ENCODE measurements around the gene CBFA2T3. TPM values are rescaled to one million over a fixed set of nuclear protein-coding genes. Genes with fewer than 3 reads are reported as not detected.

CBFA2T3 gene
- total RNA-seq, 4 donors from 2014 or later: 0.95 to 7.3 (median 3.3) TPM

GRCh38 chr16:88993946-88994600 lies 17.1 kb upstream of the CBFA2T3 start:
- no peak for TF ChIP-seq POLR2A (IDR thresholded peaks at IDR 0.05)
- TF ChIP-seq, protein P1, sequence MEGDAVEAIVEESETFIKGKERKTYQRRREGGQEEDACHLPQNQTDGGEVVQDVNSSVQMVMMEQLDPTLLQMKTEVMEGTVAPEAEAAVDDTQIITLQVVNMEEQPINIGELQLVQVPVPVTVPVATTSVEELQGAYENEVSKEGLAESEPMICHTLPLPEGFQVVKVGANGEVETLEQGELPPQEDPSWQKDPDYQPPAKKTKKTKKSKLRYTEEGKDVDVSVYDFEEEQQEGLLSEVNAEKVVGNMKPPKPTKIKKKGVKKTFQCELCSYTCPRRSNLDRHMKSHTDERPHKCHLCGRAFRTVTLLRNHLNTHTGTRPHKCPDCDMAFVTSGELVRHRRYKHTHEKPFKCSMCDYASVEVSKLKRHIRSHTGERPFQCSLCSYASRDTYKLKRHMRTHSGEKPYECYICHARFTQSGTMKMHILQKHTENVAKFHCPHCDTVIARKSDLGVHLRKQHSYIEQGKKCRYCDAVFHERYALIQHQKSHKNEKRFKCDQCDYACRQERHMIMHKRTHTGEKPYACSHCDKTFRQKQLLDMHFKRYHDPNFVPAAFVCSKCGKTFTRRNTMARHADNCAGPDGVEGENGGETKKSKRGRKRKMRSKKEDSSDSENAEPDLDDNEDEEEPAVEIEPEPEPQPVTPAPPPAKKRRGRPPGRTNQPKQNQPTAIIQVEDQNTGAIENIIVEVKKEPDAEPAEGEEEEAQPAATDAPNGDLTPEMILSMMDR (IDR thresholded peaks at IDR 0.05 in 4 of 5, conservative IDR thresholded peaks at IDR 0.05 in 1 of 5): no peak
- Histone ChIP-seq H3K27ac (no peak overlapping the region), H3K4me1 (no peaks in the 10 kb centered on the region), H3K27me3 (peaks cover 43 to 63% (median 61%) of the 10 kb centered on the region in 3 donors), H3K9me3 (peaks cover 0 to 15% (median 0%) of the 10 kb centered on the region in 3 donors), H3K36me3 (no peaks in the 10 kb centered on the region), H3K4me3 (no peak overlapping the region)
- DNase-seq (no peak), ATAC-seq (no peak)
- intact Hi-C loops (cut with DNase I; ENCODE audit: low total_unique reads) (no loop called here), in situ Hi-C loops (cut with MboI; ENCODE audit: low sequenced_read_pairs in 4 of 4) (no loop called here)

GRCh38 chr16:88993166-88993761 lies 16.3 kb upstream of the CBFA2T3 start:
- Histone ChIP-seq H3K27me3 (peaks cover 44 to 58% (median 58%) of the 10 kb centered on the region in 3 donors), H3K9me3 (peaks cover 0 to 10% (median 0%) of the 10 kb centered on the region in 3 donors), H3K4me1 (no peaks in the 10 kb centered on the region), H3K4me3 (no peak overlapping the region), H3K27ac (no peak overlapping the region), H3K36me3 (no peaks in the 10 kb centered on the region)
- intact Hi-C loops (cut with DNase I; ENCODE audit: low total_unique reads) (no loop called here), in situ Hi-C loops (cut with MboI; ENCODE audit: low sequenced_read_pairs in 4 of 4) (no loop called here)
- ATAC-seq: no peak
- DNase-seq: no peak
- TF ChIP-seq, protein P1 (IDR thresholded peaks at IDR 0.05 in 4 of 5, conservative IDR thresholded peaks at IDR 0.05 in 1 of 5): no peak
- TF ChIP-seq POLR2A (IDR thresholded peaks at IDR 0.05): no peak

DNA sequence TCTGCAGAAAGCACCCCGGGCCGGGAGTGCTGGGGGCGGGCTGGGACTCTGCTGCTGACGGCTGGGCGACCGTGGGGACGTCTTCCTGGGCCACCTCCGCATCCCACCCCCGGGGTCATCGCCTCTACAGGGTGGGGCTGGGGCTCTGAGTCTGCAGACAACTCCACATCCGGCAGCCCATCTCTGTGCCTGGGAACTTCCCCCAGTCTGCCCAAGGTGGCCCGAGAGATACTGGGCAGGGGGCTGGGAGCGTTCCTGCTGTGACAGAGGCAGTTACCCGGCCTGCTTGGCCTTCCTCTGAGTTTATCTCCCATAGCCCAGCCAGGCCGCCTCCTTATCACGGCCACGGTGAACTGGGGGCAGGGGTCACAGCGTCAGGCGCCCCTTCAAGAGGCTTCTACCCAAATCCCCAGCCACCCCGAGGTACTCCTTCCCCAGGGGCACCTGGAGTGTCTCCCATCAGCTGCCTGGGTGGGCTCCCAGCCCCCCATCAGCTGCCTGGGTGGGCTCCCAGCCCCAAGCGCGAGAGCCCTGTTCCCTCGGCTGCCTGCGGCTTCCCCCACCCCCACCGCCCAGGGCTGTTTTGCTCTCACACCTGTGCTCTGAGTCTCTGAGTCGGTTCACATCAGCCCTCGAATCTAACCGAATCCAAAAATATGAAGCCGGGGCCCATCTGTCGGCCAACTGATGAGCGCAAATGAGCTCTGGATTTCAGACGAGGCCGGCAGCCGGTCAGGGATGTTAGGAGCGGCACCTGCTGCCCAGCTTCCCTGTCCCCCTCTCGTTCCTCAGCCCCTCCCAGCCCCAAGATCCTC lies 15.6 kb upstream of the CBFA2T3 start:
- H3K9me3 ChIP-seq: peaks cover 0 to 3% (median 0%) of the 10 kb centered on the region in 3 donors
- no peaks in the 10 kb centered on the region for H3K4me1 ChIP-seq
- no peak overlapping the region for H3K27ac ChIP-seq
- no peak for TF ChIP-seq POLR2A (IDR thresholded peaks at IDR 0.05)
- TF ChIP-seq, protein P1 (IDR thresholded peaks at IDR 0.05 in 4 of 5, conservative IDR thresholded peaks at IDR 0.05 in 1 of 5): no peak
- intact Hi-C loops (cut with DNase I; ENCODE audit: low total_unique reads) (no loop called here), in situ Hi-C loops (cut with MboI; ENCODE audit: low sequenced_read_pairs in 4 of 4) (no loop called here)
- ATAC-seq (no peak), DNase-seq (no peak)
- H3K27me3 ChIP-seq: peaks cover 44 to 58% (median 51%) of the 10 kb centered on the region in 3 donors
- no peak overlapping the region for H3K4me3 ChIP-seq
- H3K36me3 ChIP-seq: no peaks in the 10 kb centered on the region

DNA sequence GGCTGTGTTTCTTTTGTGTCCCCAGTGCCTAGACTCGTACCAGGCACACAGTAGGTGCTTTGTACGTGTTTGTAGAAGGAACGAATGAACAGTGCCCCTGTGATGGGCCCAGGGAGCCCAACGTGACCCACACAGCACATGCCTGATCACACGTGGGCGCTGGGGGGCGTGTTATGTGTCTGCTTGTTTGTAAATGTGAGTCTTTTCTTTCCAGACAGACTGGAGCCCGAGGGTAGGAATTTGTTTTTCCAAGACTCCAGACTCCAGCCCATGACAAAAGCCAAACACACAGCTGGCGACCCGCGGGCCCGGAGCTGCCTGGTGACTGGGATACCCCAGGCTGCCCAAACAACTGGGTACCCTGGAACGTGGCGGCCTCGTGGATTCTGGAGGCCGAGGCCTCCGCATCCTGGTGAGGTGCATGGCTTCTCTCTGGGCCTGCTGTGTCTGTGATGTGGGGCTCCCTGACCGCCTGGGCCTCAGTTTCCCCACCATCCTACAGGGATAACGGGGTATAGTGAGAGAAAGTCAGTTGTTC lies 14.9 kb upstream of the CBFA2T3 start:
- no peak for ATAC-seq
- TF ChIP-seq, protein P1 (IDR thresholded peaks at IDR 0.05 in 4 of 5, conservative IDR thresholded peaks at IDR 0.05 in 1 of 5): no peak
- TF ChIP-seq POLR2A (IDR thresholded peaks at IDR 0.05): no peak
- H3K27me3 ChIP-seq: peaks cover 38 to 58% (median 45%) of the 10 kb centered on the region in 3 donors
- intact Hi-C loops (cut with DNase I; ENCODE audit: low total_unique reads) (no loop called here), in situ Hi-C loops (cut with MboI; ENCODE audit: low sequenced_read_pairs in 4 of 4) (no loop called here)
- no peaks in the 10 kb centered on the region for H3K36me3 ChIP-seq
- H3K9me3 ChIP-seq: no peaks in the 10 kb centered on the region
- no peak overlapping the region for H3K27ac ChIP-seq
- no peak for DNase-seq
- H3K4me1 ChIP-seq: no peaks in the 10 kb centered on the region
- H3K4me3 ChIP-seq: no peak overlapping the region
